Stimulated activated CD8-positive, alpha-beta memory T cell treated with anti-CD3 and anti-CD28 coated beads, Interleukin-12 subunit alpha, Interleukin-12 subunit beta, amount 100 ng/mL, for 24 hours (primary cell): ENCODE results near the gene TBX2.
"Not testable (repeated sequence)": the region's sequence is repeated elsewhere in the genome, so short reads cannot be mapped to it uniquely, and the experiment has no call there.

ENCODE experiments used
- DNase-seq: peaks from one replicate; pipeline ENCODE4 v3.0.0-alpha.2; 2020; ENCODE audit errors: extremely low read depth

Gene TBX2

GRCh38 chr17:61431594-61432311 is 32.1 kb downstream of the TBX2 start:
- DNase-seq = no peak

- DNase-seq = no peak
Observed at GRCh38 chr17:61436273-61436672, 36.6 kb downstream of the TBX2 start.

GRCh38 chr17:61436995-61437704 is 37.5 kb downstream of the TBX2 start:
- no peak for DNase-seq

GRCh38 chr17:61440697-61441096 is 41.1 kb downstream of the TBX2 start:
- DNase-seq = no peak

- not testable (repeated sequence) for DNase-seq
Observed at GRCh38 chr17:61441507-61441906, 41.9 kb downstream of the TBX2 start.

- no peak for DNase-seq
Observed at GRCh38 chr17:61442136-61442775, 42.6 kb downstream of the TBX2 start.

- DNase-seq = no peak
Observed at GRCh38 chr17:61442878-61443474, 43.3 kb downstream of the TBX2 start.

GRCh38 chr17:61443475-61443882 is 43.8 kb downstream of the TBX2 start:
- DNase-seq = no peak

- no peak for DNase-seq
Observed at GRCh38 chr17:61444075-61444474, 44.4 kb downstream of the TBX2 start.

- no peak for DNase-seq
Observed at GRCh38 chr17:61444831-61445230, 45.2 kb downstream of the TBX2 start.

- no peak for DNase-seq
Observed at GRCh38 chr17:61447358-61447757, 47.7 kb downstream of the TBX2 start.

- no peak for DNase-seq
Observed at GRCh38 chr17:61448042-61448441, 48.4 kb downstream of the TBX2 start.

GRCh38 chr17:61449140-61449539 is 49.5 kb downstream of the TBX2 start:
- DNase-seq = not testable (repeated sequence)

- DNase-seq = no peak
Observed at GRCh38 chr17:61449707-61450640, 50.3 kb downstream of the TBX2 start.

- no peak for DNase-seq
Observed at GRCh38 chr17:61450641-61451537, 51.2 kb downstream of the TBX2 start.

GRCh38 chr17:61451538-61452300 is 52.1 kb downstream of the TBX2 start:
- no peak for DNase-seq

- DNase-seq = no peak
Observed at GRCh38 chr17:61452301-61453290, 53.0 kb downstream of the TBX2 start, which contains the start of gene TBX4. Gene TBX4 (plus strand): TSS chr17:61452422. CDS start chr17:61456491, 4,069 bp downstream.
